ENCODE results near the gene MPZL3. TPM values are rescaled to one million over a fixed set of nuclear protein-coding genes. Genes with fewer than 3 reads are reported as not detected.

Gene MPZL3
- total RNA-seq, 3 donors from 2014 or later = 0.64 to 23.0 (median 13.1) TPM

DNA sequence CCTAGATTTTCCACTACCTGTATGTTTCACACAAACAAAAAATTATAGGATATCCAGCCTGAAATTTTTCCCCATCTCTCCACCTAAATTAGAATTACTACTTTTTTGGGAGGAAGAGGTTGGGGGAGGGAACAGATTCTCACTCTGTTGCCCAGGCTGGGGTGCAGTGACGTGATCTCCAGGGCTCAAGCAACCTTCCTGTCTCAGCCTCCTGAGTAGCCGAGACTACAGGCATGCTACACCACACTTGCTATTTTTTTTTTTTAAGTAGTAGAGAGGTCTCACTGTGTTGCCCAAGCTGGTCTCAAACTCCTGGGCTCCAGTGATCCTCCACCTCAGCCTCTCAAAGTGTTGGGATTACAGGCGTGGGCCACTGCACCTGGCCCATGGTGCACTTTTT, 36.9 kb downstream of the MPZL3 start:
- DNase-seq (ENCODE audit: low spot score in 2 of 2) = no peak
- TF ChIP-seq POLR2AphosphoS5 (IDR thresholded peaks at IDR 0.05) = no peak
- H3K4me3 ChIP-seq = no peak overlapping the region
- no peaks in the 10 kb centered on the region for H3K4me1 ChIP-seq
- no peaks in the 10 kb centered on the region for H3K36me3 ChIP-seq
- intact Hi-C loops (cut with DNase I; ENCODE audit: low total_unique reads) = loop anchor here (10.0 kb wide), 1 partner anchor 1190 kb away; no protein-coding TSS in a partner anchor
- H3K9me3 ChIP-seq = no peaks in the 10 kb centered on the region
- no peaks in the 10 kb centered on the region for H3K27me3 ChIP-seq
- H3K27ac ChIP-seq = no peak overlapping the region

DNA sequence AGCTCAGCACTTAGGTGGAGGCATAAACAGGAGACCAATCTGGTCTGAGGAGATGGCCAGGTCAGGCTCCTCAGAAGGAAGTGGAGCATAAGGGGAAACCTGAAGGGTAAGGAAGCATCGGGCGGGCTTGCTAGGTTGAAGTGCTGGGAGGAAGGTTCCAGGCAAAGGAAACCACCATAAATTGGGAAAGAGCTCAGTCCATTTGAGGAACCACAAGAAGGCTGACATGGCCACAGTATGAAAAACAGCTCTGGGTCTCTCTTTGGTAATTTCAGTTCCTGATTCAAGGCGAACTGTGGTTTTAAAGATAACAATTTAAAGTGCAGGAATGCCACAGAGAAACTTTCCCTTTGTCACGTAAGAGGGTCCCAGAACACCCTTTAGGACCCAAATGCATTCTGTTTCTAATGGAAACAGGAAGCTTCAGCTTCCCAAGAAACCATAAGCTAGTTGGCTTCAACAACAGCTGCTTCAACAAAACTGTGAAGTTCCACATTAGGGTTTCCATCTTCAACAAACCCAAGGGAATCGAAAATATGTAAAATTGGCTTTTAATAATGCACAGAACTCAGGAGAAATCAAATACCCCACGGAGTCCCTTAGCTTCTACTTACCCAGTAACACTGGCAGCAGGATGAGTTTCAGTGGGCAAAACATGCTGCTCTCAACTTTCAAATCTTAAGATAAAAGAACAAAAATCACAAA, 37.8 kb downstream of the MPZL3 start:
- DNase-seq (ENCODE audit: low spot score in 2 of 2) = no peak
- intact Hi-C loops (cut with DNase I; ENCODE audit: low total_unique reads) = loop anchor here (10.0 kb wide), 1 partner anchor 1190 kb away; no protein-coding TSS in a partner anchor
- Histone ChIP-seq H3K27ac (no peak overlapping the region), H3K27me3 (no peaks in the 10 kb centered on the region), H3K36me3 (no peaks in the 10 kb centered on the region), H3K4me1 (no peaks in the 10 kb centered on the region), H3K4me3 (no peak overlapping the region), H3K9me3 (no peaks in the 10 kb centered on the region)
- TF ChIP-seq POLR2A (IDR thresholded peaks at IDR 0.05) (no peak), POLR2AphosphoS5 (IDR thresholded peaks at IDR 0.05) (no peak)
- TF ChIP-seq, protein P1, sequence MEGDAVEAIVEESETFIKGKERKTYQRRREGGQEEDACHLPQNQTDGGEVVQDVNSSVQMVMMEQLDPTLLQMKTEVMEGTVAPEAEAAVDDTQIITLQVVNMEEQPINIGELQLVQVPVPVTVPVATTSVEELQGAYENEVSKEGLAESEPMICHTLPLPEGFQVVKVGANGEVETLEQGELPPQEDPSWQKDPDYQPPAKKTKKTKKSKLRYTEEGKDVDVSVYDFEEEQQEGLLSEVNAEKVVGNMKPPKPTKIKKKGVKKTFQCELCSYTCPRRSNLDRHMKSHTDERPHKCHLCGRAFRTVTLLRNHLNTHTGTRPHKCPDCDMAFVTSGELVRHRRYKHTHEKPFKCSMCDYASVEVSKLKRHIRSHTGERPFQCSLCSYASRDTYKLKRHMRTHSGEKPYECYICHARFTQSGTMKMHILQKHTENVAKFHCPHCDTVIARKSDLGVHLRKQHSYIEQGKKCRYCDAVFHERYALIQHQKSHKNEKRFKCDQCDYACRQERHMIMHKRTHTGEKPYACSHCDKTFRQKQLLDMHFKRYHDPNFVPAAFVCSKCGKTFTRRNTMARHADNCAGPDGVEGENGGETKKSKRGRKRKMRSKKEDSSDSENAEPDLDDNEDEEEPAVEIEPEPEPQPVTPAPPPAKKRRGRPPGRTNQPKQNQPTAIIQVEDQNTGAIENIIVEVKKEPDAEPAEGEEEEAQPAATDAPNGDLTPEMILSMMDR (IDR thresholded peaks at IDR 0.05) = no peak

DNA sequence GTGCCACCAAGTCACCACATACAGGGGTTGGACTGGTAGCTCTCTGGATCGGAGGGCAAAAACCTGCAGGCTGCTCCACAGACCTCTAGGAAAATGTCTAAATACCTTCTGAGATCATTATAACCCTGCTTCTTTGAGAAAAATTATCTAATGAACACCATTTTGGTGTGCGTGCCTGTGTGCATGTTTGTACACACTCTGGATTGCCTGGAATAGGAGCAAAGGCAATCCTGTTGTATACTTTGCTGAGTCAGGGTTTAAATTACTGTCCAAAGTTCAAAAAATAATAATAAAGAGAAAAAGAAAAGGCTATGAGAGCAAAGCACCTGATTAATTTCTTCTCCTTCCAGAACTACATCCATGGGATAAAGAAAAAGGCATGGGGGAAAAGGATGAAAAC, 38.4 kb downstream of the MPZL3 start:
- intact Hi-C loops (cut with DNase I; ENCODE audit: low total_unique reads) = loop anchor here (10.0 kb wide), 1 partner anchor 1191 kb away; no protein-coding TSS in a partner anchor
- Histone ChIP-seq H3K27ac (no peak overlapping the region), H3K36me3 (no peaks in the 10 kb centered on the region), H3K4me1 (no peaks in the 10 kb centered on the region), H3K4me3 (no peak overlapping the region), H3K9me3 (no peaks in the 10 kb centered on the region), H3K27me3 (no peaks in the 10 kb centered on the region)
- DNase-seq (ENCODE audit: low spot score in 2 of 2) = no peak
- TF ChIP-seq POLR2A (IDR thresholded peaks at IDR 0.05) (no peak), POLR2AphosphoS5 (IDR thresholded peaks at IDR 0.05) (no peak)
- TF ChIP-seq, protein P1 (IDR thresholded peaks at IDR 0.05) = no peak

DNA sequence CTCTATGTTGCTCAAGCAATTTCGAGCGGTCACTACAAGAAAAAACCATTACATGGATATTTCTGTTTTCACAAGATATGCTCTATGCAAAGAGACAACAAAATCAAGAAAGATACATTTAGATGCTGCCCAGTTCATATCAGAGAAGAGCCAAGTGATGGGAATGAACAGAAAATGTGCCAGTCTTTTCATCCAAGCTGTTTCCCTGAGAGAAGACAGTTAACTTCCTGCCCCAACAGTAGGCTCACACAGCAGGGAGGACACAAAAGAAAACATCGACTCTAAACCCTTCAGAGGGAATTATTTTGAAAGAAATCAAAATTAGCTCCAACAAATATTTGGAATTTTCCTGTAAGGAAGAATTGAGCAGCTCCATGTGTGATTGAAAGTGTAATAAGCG, 39.0 kb downstream of the MPZL3 start:
- no peaks in the 10 kb centered on the region for H3K27me3 ChIP-seq
- DNase-seq (ENCODE audit: low spot score in 2 of 2) = no peak
- H3K27ac ChIP-seq = no peak overlapping the region
- no peaks in the 10 kb centered on the region for H3K4me1 ChIP-seq
- H3K4me3 ChIP-seq = no peak overlapping the region
- no peaks in the 10 kb centered on the region for H3K36me3 ChIP-seq
- TF ChIP-seq, protein P1 (IDR thresholded peaks at IDR 0.05) = no peak
- TF ChIP-seq POLR2A (IDR thresholded peaks at IDR 0.05) (no peak), POLR2AphosphoS5 (IDR thresholded peaks at IDR 0.05) (no peak)
- no peaks in the 10 kb centered on the region for H3K9me3 ChIP-seq
- intact Hi-C loops (cut with DNase I; ENCODE audit: low total_unique reads) = loop anchor here (10.0 kb wide), 1 partner anchor 1192 kb away; no protein-coding TSS in a partner anchor

DNA sequence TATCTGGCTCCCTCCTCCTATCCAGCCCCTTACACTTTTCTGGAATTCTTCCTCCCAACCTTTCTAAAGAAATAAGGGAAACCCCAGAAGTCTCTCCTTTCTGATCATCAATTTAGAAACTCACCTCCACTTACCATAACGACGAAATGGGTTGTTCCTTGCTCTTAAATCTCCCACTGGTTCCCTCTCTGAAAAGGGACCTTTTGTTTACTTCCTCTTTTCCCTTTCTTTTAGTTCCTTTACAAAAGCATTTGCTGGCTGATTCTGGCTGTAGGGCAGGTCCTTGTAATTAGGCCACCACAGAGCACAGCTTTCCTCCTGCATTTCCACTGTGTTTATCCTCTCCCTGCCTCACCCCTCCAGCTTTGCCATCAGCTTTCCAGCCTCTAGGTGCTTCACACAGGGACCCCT, 39.4 kb downstream of the MPZL3 start:
- intact Hi-C loops (cut with DNase I; ENCODE audit: low total_unique reads) = loop anchor here (10.0 kb wide), 1 partner anchor 1192 kb away; no protein-coding TSS in a partner anchor
- Histone ChIP-seq H3K27ac (no peak overlapping the region), H3K27me3 (no peaks in the 10 kb centered on the region), H3K9me3 (no peaks in the 10 kb centered on the region), H3K4me3 (no peak overlapping the region), H3K4me1 (no peaks in the 10 kb centered on the region), H3K36me3 (no peaks in the 10 kb centered on the region)
- TF ChIP-seq, protein P1 (IDR thresholded peaks at IDR 0.05) = no peak
- TF ChIP-seq POLR2A (IDR thresholded peaks at IDR 0.05) = no peak
- no peak for TF ChIP-seq POLR2AphosphoS5 (IDR thresholded peaks at IDR 0.05)
- DNase-seq (ENCODE audit: low spot score in 2 of 2) = no peak
